Left renal pelvis (tissue), 4 donors: Measurements from ENCODE around the gene HRAS. TPM values are rescaled to one million over a fixed set of nuclear protein-coding genes. Genes with fewer than 3 reads are reported as not detected.

Source experiments
- polyA plus RNA-seq, 4 donors: library from polyadenylated mRNA; unstranded; fragments of 120-200 nt; gene quantifications; one replicate each; pipeline ENCODE4 v1.2.1, GENCODE V29; 2013; ENCODE audit not compliant: insufficient read length in 4 of 4

The HRAS gene
- polyA plus RNA-seq, 4 donors, result 30.9 to 55.9 (median 41.2) TPM

Other genes starting within 250 kb of the HRAS start
- gene PGGHG, start 246.4 kb downstream of the HRAS start, polyA plus RNA-seq, result 10 to 100 TPM in 3 of 4 donors, 1 to 10 TPM in 1; 8.3 to 25.1 (median 16.7) TPM
- gene IFITM5, start 236.1 kb downstream of the HRAS start, polyA plus RNA-seq, result under 1 TPM in 3 of 4 donors, not detected in 1; 0.18 to 0.49 (median 0.35) TPM
- 100 to 1,000 TPM; 157 to 239 (median 215) TPM for gene IFITM2, start 227.8 kb downstream of the HRAS start, polyA plus RNA-seq
- 10 to 100 TPM; 25.0 to 40.4 (median 35.2) TPM for gene IFITM1, start 221.5 kb downstream of the HRAS start, polyA plus RNA-seq
- 100 to 1,000 TPM; 285 to 490 (median 450) TPM for gene IFITM3, start 214.7 kb downstream of the HRAS start, polyA plus RNA-seq
- 10 to 100 TPM; 48.1 to 95.7 (median 66.5) TPM for gene B4GALNT4, start 166.1 kb downstream of the HRAS start, polyA plus RNA-seq
- gene PKP3, start 141.4 kb downstream of the HRAS start, polyA plus RNA-seq, result 1 to 10 TPM in 3 of 4 donors, under 1 TPM in 1; 0.38 to 9.1 (median 4.9) TPM
- 10 to 100 TPM; 13.2 to 50.5 (median 35.5) TPM for gene SIGIRR, start 120.6 kb downstream of the HRAS start, polyA plus RNA-seq
- 10 to 100 TPM in 2 of 4 donors, 1 to 10 TPM in 1, under 1 TPM in 1; 0.72 to 14.7 (median 9.9) TPM for gene ANO9, start 93.6 kb downstream of the HRAS start, polyA plus RNA-seq
- gene PTDSS2, start 85.3 kb downstream of the HRAS start, polyA plus RNA-seq, result 10 to 100 TPM; 22.9 to 46.4 (median 31.0) TPM
- gene RNH1, start 28.3 kb downstream of the HRAS start, polyA plus RNA-seq, result 100 to 1,000 TPM in 1 of 4 donors, 10 to 100 TPM in 3; 75.4 to 108 (median 87.4) TPM
- gene LRRC56, start 2.0 kb upstream of the HRAS start, polyA plus RNA-seq, result 1 to 10 TPM; 1.4 to 6.6 (median 3.2) TPM
- gene LMNTD2, start 25.2 kb upstream of the HRAS start, polyA plus RNA-seq, result 1 to 10 TPM in 3 of 4 donors, under 1 TPM in 1; 0.75 to 7.5 (median 2.8) TPM
- 10 to 100 TPM in 3 of 4 donors, 1 to 10 TPM in 1; 6.0 to 69.8 (median 35.6) TPM for gene RASSF7, start 25.4 kb upstream of the HRAS start, polyA plus RNA-seq
- 10 to 100 TPM; 17.5 to 30.4 (median 18.9) TPM for gene PHRF1, start 40.9 kb upstream of the HRAS start, polyA plus RNA-seq
- 10 to 100 TPM in 1 of 4 donors, 1 to 10 TPM in 3; 4.6 to 14.7 (median 8.5) TPM for gene IRF7, start 80.4 kb upstream of the HRAS start, polyA plus RNA-seq
- 10 to 100 TPM in 3 of 4 donors, 1 to 10 TPM in 1; 2.1 to 50.6 (median 33.0) TPM for gene CDHR5, start 89.4 kb upstream of the HRAS start, polyA plus RNA-seq
- 1 to 10 TPM in 2 of 4 donors, under 1 TPM in 1, not detected in 1; 0.47 to 3.1 (median 1.4) TPM for gene SCT, start 91.6 kb upstream of the HRAS start, polyA plus RNA-seq
- gene DRD4, start 101.7 kb upstream of the HRAS start, polyA plus RNA-seq, result 1 to 10 TPM in 3 of 4 donors, under 1 TPM in 1; 0.35 to 5.0 (median 1.6) TPM
- gene DEAF1, start 159.6 kb upstream of the HRAS start, polyA plus RNA-seq, result 10 to 100 TPM; 35.3 to 53.0 (median 45.3) TPM
- gene TMEM80, start 160.2 kb upstream of the HRAS start, polyA plus RNA-seq, result 10 to 100 TPM; 26.8 to 59.8 (median 37.1) TPM
- 100 to 1,000 TPM in 2 of 4 donors, 10 to 100 TPM in 1, 1 to 10 TPM in 1; 3.8 to 190 (median 89.3) TPM for gene EPS8L2, start 170.7 kb upstream of the HRAS start, polyA plus RNA-seq
- 100 to 1,000 TPM in 3 of 4 donors, 10 to 100 TPM in 1; 97.0 to 148 (median 132) TPM for gene TALDO1, start 211.9 kb upstream of the HRAS start, polyA plus RNA-seq
- gene GATD1, start 241.9 kb upstream of the HRAS start, polyA plus RNA-seq, result 100 to 1,000 TPM in 1 of 4 donors, 10 to 100 TPM in 3; 48.2 to 109 (median 59.7) TPM